SK-N-SH treated with all-trans-retinoic acid at 6 μM for 48 hours (cell line): Measurements from ENCODE around the gene TEX26.
A peak's percentile ranks its signal among the peaks of the same experiment; 100 is the strongest.

Experiments
- ATAC-seq: fragments of 200-7000 bp; cut with Tn5 transposase; 3 replicates; pipeline ENCODE4 v1.9.1; 2020; ENCODE audit warnings: mild to moderate bottlenecking, moderate library complexity
- ARNTL ChIP-seq: fragments of 450-650 bp; formaldehyde crosslinking; IDR thresholded peaks from 2 replicates; pipeline ENCODE4 v1.5.0; 2020; ENCODE audit warnings: low read depth, mild to moderate bottlenecking, moderate library complexity, borderline replicate concordance
- BACH2 ChIP-seq: fragments of 250-450 bp; sonication (Bioruptor Pico); IDR thresholded peaks from 2 replicates; pipeline ENCODE4 v1.9.0; 2021; ENCODE audit warnings: mild to moderate bottlenecking, borderline replicate concordance
- CSDC2 ChIP-seq: fragments of 250-450 bp; sonication (Bioruptor Pico); IDR thresholded peaks from 2 replicates; pipeline ENCODE4 v1.5.0; 2020; ENCODE audit warnings: mild to moderate bottlenecking, moderate library complexity
- ESRRG ChIP-seq: fragments of 250-450 bp; sonication (Bioruptor Pico); IDR thresholded peaks from 2 replicates; pipeline ENCODE4 v1.6.1; 2021; ENCODE audit warnings: mild to moderate bottlenecking
- GLIS3 ChIP-seq: fragments of 250-450 bp; sonication (Bioruptor Pico); IDR thresholded peaks from 2 replicates; pipeline ENCODE4 v1.5.0; 2020; ENCODE audit warnings: mild to moderate bottlenecking, moderate library complexity
- ISL1 ChIP-seq: fragments of 250-450 bp; sonication (Bioruptor Pico); IDR thresholded peaks from 2 replicates; pipeline ENCODE4 v2.1.2; 2022; ENCODE audit warnings: mild to moderate bottlenecking, moderate library complexity
- OSR1 ChIP-seq: fragments of 250-450 bp; sonication (Bioruptor Pico); IDR thresholded peaks from 2 replicates; pipeline ENCODE4 v1.8.0; 2022; ENCODE audit warnings: moderate library complexity, mild to moderate bottlenecking, inconsistent platforms
- PPARA ChIP-seq: fragments of 250-450 bp; sonication (Bioruptor Pico); IDR thresholded peaks from 2 replicates; pipeline ENCODE4 v1.5.0; 2020; ENCODE audit warnings: mild to moderate bottlenecking, borderline replicate concordance
- RARB ChIP-seq: fragments of 250-450 bp; sonication (Bioruptor Pico); IDR thresholded peaks from 2 replicates; pipeline ENCODE4 v1.8.0; 2021; ENCODE audit warnings: mild to moderate bottlenecking, moderate library complexity
- SNAI2 ChIP-seq: fragments of 250-450 bp; sonication (Bioruptor Pico); IDR thresholded peaks from 2 replicates; pipeline ENCODE4 v1.5.0; 2020; ENCODE audit warnings: mild to moderate bottlenecking, moderate library complexity
- TCF4 ChIP-seq: fragments of 250-450 bp; sonication (Bioruptor Pico); IDR thresholded peaks from 2 replicates; pipeline ENCODE4 v1.8.0; 2021; ENCODE audit warnings: mild to moderate bottlenecking, moderate library complexity, borderline replicate concordance
- TOX ChIP-seq: fragments of 250-450 bp; sonication (Bioruptor Pico); IDR thresholded peaks from 2 replicates; pipeline ENCODE4 v1.8.0; 2021; ENCODE audit warnings: mild to moderate bottlenecking, moderate library complexity, borderline replicate concordance
- ZC3H10 ChIP-seq: fragments of 250-450 bp; sonication (Bioruptor Pico); IDR thresholded peaks from 2 replicates; pipeline ENCODE4 v1.5.1; 2021; ENCODE audit warnings: mild to moderate bottlenecking, moderate library complexity
- ZFP3 ChIP-seq: fragments of 250-450 bp; sonication (Bioruptor Pico); IDR thresholded peaks from 2 replicates; pipeline ENCODE4 v1.5.0; 2020; ENCODE audit warnings: mild to moderate bottlenecking, moderate library complexity
- ZFP30 ChIP-seq: fragments of 450-650 bp; formaldehyde crosslinking; IDR thresholded peaks from 2 replicates; pipeline ENCODE4 v1.5.0; 2022; ENCODE audit warnings: mild to moderate bottlenecking, moderate library complexity
- ZNF565 ChIP-seq: fragments of 450-650 bp; formaldehyde crosslinking; conservative IDR thresholded peaks from 2 replicates; pipeline ENCODE4 v1.5.0; 2020; ENCODE audit warnings: low read depth, mild to moderate bottlenecking, moderate library complexity
- ZNF70 ChIP-seq: fragments of 450-650 bp; formaldehyde crosslinking; IDR thresholded peaks from 2 replicates; pipeline ENCODE4 v1.5.0; 2020; ENCODE audit warnings: mild to moderate bottlenecking, moderate library complexity
- ZNF8 ChIP-seq: fragments of 450-650 bp; formaldehyde crosslinking; IDR thresholded peaks from 2 replicates; pipeline ENCODE4 v1.5.0; 2020; ENCODE audit warnings: mild to moderate bottlenecking, moderate library complexity
- TF ChIP-seq, protein P1 (sequence below): fragments of 250-450 bp; sonication (Bioruptor Pico); IDR thresholded peaks from 2 replicates; pipeline ENCODE4 v1.5.1; 2020; ENCODE audit warnings: low read depth, mild to moderate bottlenecking, moderate library complexity
- TF ChIP-seq, protein P2 (sequence below): fragments of 250-450 bp; sonication (Bioruptor Pico); IDR thresholded peaks from 2 replicates; pipeline ENCODE4 v1.8.0; 2020; ENCODE audit warnings: mild to moderate bottlenecking, moderate library complexity, borderline replicate concordance

The TEX26 gene

DNA sequence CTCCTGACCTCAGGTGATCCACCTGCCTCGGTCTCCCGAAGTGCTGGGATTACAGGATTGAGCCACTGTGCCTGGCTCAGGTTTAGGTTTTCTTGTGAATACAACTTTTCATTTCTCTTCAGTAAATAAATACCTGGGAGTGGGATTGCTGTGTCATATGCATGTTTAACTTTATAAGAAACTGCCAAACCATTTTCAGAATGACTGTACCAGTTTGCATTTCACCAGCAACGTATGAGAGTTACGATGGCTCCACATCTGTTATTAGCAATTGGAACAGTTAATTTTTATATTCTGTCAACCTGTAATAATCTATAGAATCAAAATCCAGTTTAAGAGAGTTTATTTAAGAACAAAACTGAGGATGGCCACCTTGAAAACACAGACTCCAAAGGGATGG is 52.2 kb downstream of the TEX26 start:
- TF ChIP-seq ISL1 (CRISPR knock-in tag) = no peak
- TF ChIP-seq TCF4 (CRISPR knock-in tag) = no peak
- no peak for TF ChIP-seq ZFP30 (CRISPR knock-in tag)
- TF ChIP-seq GLIS3 (CRISPR knock-in tag) = no peak
- no peak for TF ChIP-seq ARNTL (CRISPR knock-in tag)
- no peak for TF ChIP-seq ZFP3 (CRISPR knock-in tag)
- no peak for TF ChIP-seq PPARA (CRISPR knock-in tag)
- no peak for TF ChIP-seq TOX (CRISPR knock-in tag)
- TF ChIP-seq, protein P1, sequence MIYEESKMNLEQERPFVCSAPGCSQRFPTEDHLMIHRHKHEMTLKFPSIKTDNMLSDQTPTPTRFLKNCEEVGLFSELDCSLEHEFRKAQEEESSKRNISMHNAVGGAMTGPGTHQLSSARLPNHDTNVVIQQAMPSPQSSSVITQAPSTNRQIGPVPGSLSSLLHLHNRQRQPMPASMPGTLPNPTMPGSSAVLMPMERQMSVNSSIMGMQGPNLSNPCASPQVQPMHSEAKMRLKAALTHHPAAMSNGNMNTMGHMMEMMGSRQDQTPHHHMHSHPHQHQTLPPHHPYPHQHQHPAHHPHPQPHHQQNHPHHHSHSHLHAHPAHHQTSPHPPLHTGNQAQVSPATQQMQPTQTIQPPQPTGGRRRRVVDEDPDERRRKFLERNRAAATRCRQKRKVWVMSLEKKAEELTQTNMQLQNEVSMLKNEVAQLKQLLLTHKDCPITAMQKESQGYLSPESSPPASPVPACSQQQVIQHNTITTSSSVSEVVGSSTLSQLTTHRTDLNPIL (CRISPR knock-in tag) = no peak
- TF ChIP-seq OSR1 = no peak
- no peak for TF ChIP-seq ZC3H10 (CRISPR knock-in tag)
- TF ChIP-seq ZNF565 (CRISPR knock-in tag) = no peak
- TF ChIP-seq BACH2 (CRISPR knock-in tag) = no peak
- ATAC-seq = no peak

DNA sequence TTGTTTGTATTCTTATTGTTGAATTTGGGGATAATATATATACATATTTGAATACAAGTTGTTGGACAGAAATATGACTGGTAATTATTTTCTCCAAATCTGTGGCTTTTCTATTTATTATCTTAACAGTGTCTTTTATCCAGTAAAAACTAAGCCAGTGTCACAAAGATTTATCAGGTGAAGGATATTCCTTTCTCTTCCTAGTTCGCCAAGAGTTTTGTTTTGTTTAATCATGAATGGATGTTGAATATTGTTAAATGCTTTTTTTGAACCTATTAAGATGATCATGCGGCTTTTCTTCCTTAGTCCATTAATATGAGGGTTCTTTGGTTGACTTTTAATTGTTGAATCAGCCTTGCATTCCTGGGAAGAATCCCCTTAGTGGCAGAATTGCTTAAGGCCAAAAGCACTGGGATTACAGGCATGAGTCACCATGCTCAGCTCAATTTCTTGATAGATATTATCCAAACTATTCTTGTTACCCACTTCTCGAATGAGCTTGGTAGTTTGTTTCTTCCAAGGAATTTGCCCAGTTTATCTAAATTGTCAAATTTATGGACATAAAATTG is 53.3 kb downstream of the TEX26 start:
- no peak for TF ChIP-seq ARNTL (CRISPR knock-in tag)
- TF ChIP-seq ISL1 (CRISPR knock-in tag) = peak; percentile 58
- peak; percentile 38; the same call in 1 of the 3 replicates for ATAC-seq

DNA sequence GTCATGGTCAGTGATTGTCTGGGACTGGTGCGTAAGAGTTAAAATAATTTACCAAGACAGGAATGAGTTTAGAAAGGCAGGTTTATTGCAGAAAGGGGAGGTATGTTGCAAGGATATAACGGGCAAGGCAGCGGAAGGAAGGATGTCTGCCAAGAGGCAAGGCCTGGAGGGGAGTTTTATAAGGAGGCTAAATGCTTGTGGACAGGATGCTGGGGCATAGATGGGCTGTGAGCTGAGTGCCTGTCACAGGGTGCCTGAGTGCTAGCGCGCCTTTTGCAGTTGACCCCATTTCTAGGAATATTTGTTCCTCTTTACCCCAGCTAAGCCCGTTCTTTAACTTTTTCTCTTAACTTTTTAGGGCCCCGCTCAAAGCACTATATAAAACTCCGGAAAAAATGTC is 58.7 kb downstream of the TEX26 start:
- no peak for TF ChIP-seq ZNF8 (CRISPR knock-in tag)
- TF ChIP-seq, protein P1 (CRISPR knock-in tag) = no peak
- TF ChIP-seq BACH2 (CRISPR knock-in tag) = no peak
- TF ChIP-seq RARB = no peak
- no peak for TF ChIP-seq CSDC2 (CRISPR knock-in tag)
- ATAC-seq = no peak

DNA sequence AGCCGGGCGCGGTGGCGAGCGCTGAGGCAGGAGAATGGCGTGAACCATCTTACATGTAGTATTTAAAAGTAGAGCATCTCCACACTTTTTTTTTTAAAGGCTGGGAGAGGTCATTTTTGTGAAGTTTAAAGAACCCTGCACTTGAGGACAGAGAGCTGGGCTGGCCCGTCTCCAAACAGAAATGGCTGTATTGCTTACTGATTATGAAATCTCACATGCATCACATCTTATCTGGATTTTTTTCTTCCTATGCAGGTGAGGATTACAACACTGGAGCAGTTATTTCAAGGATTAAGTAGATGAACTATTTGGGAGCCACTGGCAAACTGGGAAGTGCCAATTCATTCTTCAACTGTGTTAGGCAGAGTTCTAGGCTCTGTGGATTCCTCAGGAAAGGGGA is 59.5 kb downstream of the TEX26 start:
- no peak for ATAC-seq
- TF ChIP-seq SNAI2 (CRISPR knock-in tag) (no peak), ZFP30 (CRISPR knock-in tag) (no peak), ISL1 (CRISPR knock-in tag) (no peak), ARNTL (CRISPR knock-in tag) (no peak), TOX (CRISPR knock-in tag) (no peak), CSDC2 (CRISPR knock-in tag) (no peak), ESRRG (no peak), GLIS3 (CRISPR knock-in tag) (no peak), ZNF70 (CRISPR knock-in tag) (no peak), ZFP3 (CRISPR knock-in tag) (no peak), TCF4 (CRISPR knock-in tag) (no peak), RARB (no peak), BACH2 (CRISPR knock-in tag) (no peak)
- TF ChIP-seq, protein P1 (CRISPR knock-in tag) = no peak
- TF ChIP-seq, protein P2, sequence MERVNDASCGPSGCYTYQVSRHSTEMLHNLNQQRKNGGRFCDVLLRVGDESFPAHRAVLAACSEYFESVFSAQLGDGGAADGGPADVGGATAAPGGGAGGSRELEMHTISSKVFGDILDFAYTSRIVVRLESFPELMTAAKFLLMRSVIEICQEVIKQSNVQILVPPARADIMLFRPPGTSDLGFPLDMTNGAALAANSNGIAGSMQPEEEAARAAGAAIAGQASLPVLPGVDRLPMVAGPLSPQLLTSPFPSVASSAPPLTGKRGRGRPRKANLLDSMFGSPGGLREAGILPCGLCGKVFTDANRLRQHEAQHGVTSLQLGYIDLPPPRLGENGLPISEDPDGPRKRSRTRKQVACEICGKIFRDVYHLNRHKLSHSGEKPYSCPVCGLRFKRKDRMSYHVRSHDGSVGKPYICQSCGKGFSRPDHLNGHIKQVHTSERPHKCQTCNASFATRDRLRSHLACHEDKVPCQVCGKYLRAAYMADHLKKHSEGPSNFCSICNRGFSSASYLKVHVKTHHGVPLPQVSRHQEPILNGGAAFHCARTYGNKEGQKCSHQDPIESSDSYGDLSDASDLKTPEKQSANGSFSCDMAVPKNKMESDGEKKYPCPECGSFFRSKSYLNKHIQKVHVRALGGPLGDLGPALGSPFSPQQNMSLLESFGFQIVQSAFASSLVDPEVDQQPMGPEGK (CRISPR knock-in tag) = no peak

DNA sequence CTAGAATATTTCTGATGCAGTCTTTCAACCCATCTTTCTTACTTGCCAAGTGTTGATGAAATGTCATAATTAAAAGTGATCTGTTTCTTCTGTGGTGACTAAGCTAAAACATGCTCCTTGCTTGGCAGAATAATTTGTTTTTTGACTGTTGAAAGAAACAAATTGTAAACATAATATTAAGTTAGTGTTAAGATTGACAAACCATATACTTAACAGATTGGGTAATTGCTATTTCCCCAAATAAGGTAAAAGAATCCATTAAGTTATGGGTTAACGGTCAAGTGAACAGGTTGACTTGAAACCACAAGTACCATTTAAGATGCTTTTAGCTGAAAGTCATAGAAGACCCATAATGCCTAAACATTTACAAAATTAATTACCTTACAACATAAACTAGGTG is 62.9 kb downstream of the TEX26 start:
- no peak for ATAC-seq
- TF ChIP-seq PPARA (CRISPR knock-in tag) (no peak), ESRRG (no peak), ZNF8 (CRISPR knock-in tag) (no peak), ISL1 (CRISPR knock-in tag) (no peak), CSDC2 (CRISPR knock-in tag) (no peak)
- TF ChIP-seq, all 23 proteins: peak for 0
